ENCODE results near the gene SCG5. TPM values are rescaled to one million over a fixed set of nuclear protein-coding genes. Genes with fewer than 3 reads are reported as not detected.
"Not testable (repeated sequence)": the region's sequence is repeated elsewhere in the genome, so short reads cannot be mapped to it uniquely, and the experiment has no call there.

Gene SCG5
- total RNA-seq, 1 experiment from 2014 or later, result 1.3 TPM

DNA sequence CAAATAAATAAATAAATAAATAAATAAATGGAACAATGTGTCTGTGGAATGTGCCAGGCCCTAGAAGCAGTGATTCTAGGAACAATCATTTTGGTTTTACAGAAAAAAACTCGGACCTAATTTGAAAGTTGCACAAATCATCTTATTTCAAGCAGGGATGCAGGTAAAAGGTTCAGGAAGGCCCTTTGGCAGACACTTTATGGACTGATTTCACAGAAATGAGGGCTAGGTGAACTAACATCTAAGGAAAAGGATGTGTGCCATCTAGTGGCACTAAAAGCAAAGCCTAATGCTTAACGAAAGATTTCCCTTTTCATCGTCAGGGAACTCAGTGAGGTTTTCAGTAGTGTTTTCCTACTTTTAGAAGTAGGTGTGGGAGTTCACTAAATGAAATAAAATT lies 30.8 kb upstream of the SCG5 start:
- peak; percentile 18; the same call in 1 of the 2 replicates for ATAC-seq

DNA sequence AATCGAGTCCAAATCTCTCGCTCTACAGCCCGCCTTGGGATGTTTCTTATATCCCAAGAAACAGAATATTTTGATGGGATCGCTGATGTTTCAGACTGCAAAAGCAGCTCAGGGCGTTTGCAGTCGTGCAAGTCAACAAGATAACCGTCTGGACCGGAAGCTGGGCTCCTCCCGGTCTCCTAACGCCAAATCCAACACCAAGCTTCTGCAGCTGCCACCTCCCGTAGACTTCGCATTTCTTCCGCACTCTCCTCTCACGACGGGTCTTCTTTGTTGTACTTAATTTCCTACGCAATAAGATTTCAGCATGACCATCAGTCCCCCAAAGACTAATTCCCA lies 26.8 kb upstream of the SCG5 start:
- POLR2A ChIA-PET (ENCODE audit: unreplicated experiment), result interaction anchor here (0.6 kb wide), 1 partner anchor 1989 kb away, joined by 3 read pairs; the partner anchor contains the start of gene ARHGAP11B
- Histone ChIP-seq H3K9ac (ENCODE audit: low read length) (peak overlapping the region; percentile 91), H3K27ac (ENCODE audit: low read length) (peak overlapping the region; percentile 78), H3K4me2 (ENCODE audit: low read length) (peak overlapping the region; percentile 81), H3K79me2 (ENCODE audit: low read length) (peaks cover 43% of the 10 kb centered on the region), H3K4me3 (ENCODE audit: low read length) (peak overlapping the region; percentile 81), H2AFZ (ENCODE audit: low read length) (peak overlapping the region; percentile 87)
- CTCF ChIA-PET; DNase-seq; H3F3A ChIP-seq (ENCODE audit: low read length, unreplicated experiment); H3K36me3 ChIP-seq (ENCODE audit: low read depth, low read length); H3K27me3 ChIP-seq (ENCODE audit: low read length); H4K20me1 ChIP-seq (ENCODE audit: low read length); intact Hi-C loops (cut with micrococcal nuclease); H3K4me1 ChIP-seq (ENCODE audit: insufficient read depth, low read length); H3K9me3 ChIP-seq (ENCODE audit: low read length); H3K9me2 ChIP-seq (replicated peaks; ENCODE audit: low read length): not testable (repeated sequence)
- TSS peak; percentile 82 for BruUV-seq (replicated peaks)
- peak; percentile 33 for ATAC-seq

More for the DNA sequence above, 30.8 kb upstream of the SCG5 start:
- H3K27me3 ChIP-seq (ENCODE audit: low read length); H3K9me3 ChIP-seq (ENCODE audit: low read length); intact Hi-C loops (cut with micrococcal nuclease); CTCF ChIA-PET; BruUV-seq (replicated peaks); H3K9ac ChIP-seq (ENCODE audit: low read length); H3K4me3 ChIP-seq (ENCODE audit: low read length); H4K20me1 ChIP-seq (ENCODE audit: low read length); H3K9me2 ChIP-seq (replicated peaks; ENCODE audit: low read length); POLR2A ChIA-PET (ENCODE audit: unreplicated experiment); H2AFZ ChIP-seq (ENCODE audit: low read length); H3F3A ChIP-seq (ENCODE audit: low read length, unreplicated experiment); H3K4me2 ChIP-seq (ENCODE audit: low read length); H3K27ac ChIP-seq (ENCODE audit: low read length); H3K4me1 ChIP-seq (ENCODE audit: insufficient read depth, low read length); H3K36me3 ChIP-seq (ENCODE audit: low read depth, low read length); H3K79me2 ChIP-seq (ENCODE audit: low read length): not testable (repeated sequence)
- TF ChIP-seq, protein P1, sequence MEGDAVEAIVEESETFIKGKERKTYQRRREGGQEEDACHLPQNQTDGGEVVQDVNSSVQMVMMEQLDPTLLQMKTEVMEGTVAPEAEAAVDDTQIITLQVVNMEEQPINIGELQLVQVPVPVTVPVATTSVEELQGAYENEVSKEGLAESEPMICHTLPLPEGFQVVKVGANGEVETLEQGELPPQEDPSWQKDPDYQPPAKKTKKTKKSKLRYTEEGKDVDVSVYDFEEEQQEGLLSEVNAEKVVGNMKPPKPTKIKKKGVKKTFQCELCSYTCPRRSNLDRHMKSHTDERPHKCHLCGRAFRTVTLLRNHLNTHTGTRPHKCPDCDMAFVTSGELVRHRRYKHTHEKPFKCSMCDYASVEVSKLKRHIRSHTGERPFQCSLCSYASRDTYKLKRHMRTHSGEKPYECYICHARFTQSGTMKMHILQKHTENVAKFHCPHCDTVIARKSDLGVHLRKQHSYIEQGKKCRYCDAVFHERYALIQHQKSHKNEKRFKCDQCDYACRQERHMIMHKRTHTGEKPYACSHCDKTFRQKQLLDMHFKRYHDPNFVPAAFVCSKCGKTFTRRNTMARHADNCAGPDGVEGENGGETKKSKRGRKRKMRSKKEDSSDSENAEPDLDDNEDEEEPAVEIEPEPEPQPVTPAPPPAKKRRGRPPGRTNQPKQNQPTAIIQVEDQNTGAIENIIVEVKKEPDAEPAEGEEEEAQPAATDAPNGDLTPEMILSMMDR (conservative IDR thresholded peaks at IDR 0.05; ENCODE audit: low read depth, low read length), result 0 out of 2 replicates have a peak, but pooled peaks have one; percentile 10
- DNase-seq, result peak; percentile 73

GRCh38 chr15:32615051-32615870 lies 26.2 kb upstream of the SCG5 start, which contains the start of gene ARHGAP11A:
TSS of gene ARHGAP11A (plus strand) at chr15:32615504. CDS start at chr15:32616212, 708 bp downstream.
- Histone ChIP-seq H3K9ac (ENCODE audit: low read length) (peak within 1 kb of the TSS; percentile 91), H3K4me3 (ENCODE audit: low read length) (peak within 1 kb of the TSS; percentile 81), H2AFZ (ENCODE audit: low read length) (peak within 1 kb of the TSS; percentile 87), H3K27ac (ENCODE audit: low read length) (peak within 1 kb of the TSS; percentile 78), H3K79me2 (ENCODE audit: low read length) (peaks cover 48% of the 10 kb centered on the region), H3K4me2 (ENCODE audit: low read length) (peak within 1 kb of the TSS; percentile 85)
- DNase-seq (peak; percentile 82), ATAC-seq (peak; percentile 65)
- BruUV-seq (replicated peaks); H3K9me3 ChIP-seq (ENCODE audit: low read length); H4K20me1 ChIP-seq (ENCODE audit: low read length); H3K36me3 ChIP-seq (ENCODE audit: low read depth, low read length); H3K9me2 ChIP-seq (replicated peaks; ENCODE audit: low read length); CTCF ChIA-PET; intact Hi-C loops (cut with micrococcal nuclease); H3F3A ChIP-seq (ENCODE audit: low read length, unreplicated experiment); H3K27me3 ChIP-seq (ENCODE audit: low read length); H3K4me1 ChIP-seq (ENCODE audit: insufficient read depth, low read length): not testable (repeated sequence)
- POLR2A ChIA-PET (ENCODE audit: unreplicated experiment), result interaction anchor here (0.6 kb wide), 1 partner anchor 1989 kb away, joined by 3 read pairs; the partner anchor contains the start of gene ARHGAP11B

DNA sequence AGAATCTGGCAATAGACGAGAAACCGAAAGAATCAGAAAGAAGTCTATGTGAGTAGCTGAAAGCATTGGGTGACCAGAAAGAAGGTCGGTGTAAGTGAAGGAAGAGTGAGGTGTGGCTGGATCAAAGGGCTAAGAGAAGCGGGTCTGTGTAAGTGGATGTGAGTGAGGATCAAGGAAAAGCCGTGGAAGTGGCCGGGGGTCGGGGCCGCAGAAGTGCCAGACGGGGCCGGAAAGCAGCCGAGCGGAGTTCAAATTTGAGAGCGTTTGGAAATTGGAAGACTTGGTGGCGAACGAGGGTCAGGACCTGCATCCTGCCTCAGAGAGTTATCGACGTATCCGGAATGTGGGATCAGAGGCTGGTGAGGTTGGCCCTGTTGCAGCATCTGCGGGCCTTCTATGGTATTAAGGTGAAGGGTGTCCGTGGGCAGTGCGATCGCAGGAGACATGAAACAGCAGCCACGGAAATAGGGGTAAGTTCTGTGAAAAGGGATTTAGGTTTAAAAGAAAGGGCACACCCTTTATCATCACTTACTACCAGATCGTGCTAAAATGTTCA lies 25.6 kb upstream of the SCG5 start:
- intact Hi-C loops (cut with micrococcal nuclease), result not testable (repeated sequence)

More for the DNA sequence above, 25.6 kb upstream of the SCG5 start:
- H3K27me3 ChIP-seq (ENCODE audit: low read length); H3K4me1 ChIP-seq (ENCODE audit: insufficient read depth, low read length); H3K9me2 ChIP-seq (replicated peaks; ENCODE audit: low read length); H3K36me3 ChIP-seq (ENCODE audit: low read depth, low read length); H3K9me3 ChIP-seq (ENCODE audit: low read length); POLR2A ChIA-PET (ENCODE audit: unreplicated experiment); CTCF ChIA-PET; H4K20me1 ChIP-seq (ENCODE audit: low read length); H3F3A ChIP-seq (ENCODE audit: low read length, unreplicated experiment): not testable (repeated sequence)
- TSS peak; percentile 54 for BruUV-seq (replicated peaks)
- DNase-seq (peak; percentile 18), ATAC-seq (peak; percentile 27)
- Histone ChIP-seq H3K4me2 (ENCODE audit: low read length) (peak overlapping the region; percentile 85), H3K9ac (ENCODE audit: low read length) (peak overlapping the region; percentile 91), H3K27ac (ENCODE audit: low read length) (peak overlapping the region; percentile 58), H3K79me2 (ENCODE audit: low read length) (peaks cover 52% of the 10 kb centered on the region), H3K4me3 (ENCODE audit: low read length) (peak overlapping the region; percentile 81), H2AFZ (ENCODE audit: low read length) (peak overlapping the region; percentile 65)

All from PC-3 (cell line).